ENCODE data around the gene SIPA1L2. TPM values are rescaled to one million over a fixed set of nuclear protein-coding genes. Genes with fewer than 3 reads are reported as not detected.

The SIPA1L2 gene
- total RNA-seq, 6 experiments from 2014 or later: 3.7 to 22.8 (median 10.7) TPM

DNA sequence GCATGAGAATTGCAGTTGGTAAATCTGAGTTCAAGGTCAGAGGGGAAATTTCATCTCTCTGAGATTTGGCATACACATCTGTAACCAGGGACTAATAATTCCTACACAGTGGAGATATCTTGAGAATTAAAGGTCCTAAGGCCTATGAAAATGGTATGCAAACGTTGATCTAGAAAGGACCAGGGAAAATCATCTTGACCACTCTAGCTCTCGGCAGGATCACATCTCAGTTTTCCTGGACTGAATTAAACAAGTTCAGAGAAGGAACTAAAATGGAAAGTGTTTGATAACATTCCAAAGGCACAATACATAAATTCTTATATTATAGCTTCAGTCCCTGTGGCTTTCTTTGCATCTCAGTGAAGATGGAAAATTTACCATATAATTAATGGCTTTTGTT lies 28.5 kb upstream of the SIPA1L2 start:
- 76% methylated on average over 2 of the region's 2 CpGs for WGBS (ENCODE audit: insufficient coverage, low coverage, low lambda C conversion rate, missing lambda C conversion rate)
- no peak for DNase-seq
- H3K9me3 ChIP-seq: no peaks in the 10 kb centered on the region
- no peaks in the 10 kb centered on the region for H3K27me3 ChIP-seq
- no peak overlapping the region for H3K27ac ChIP-seq
- peaks cover 0 to 7% (median 2%) of the 10 kb centered on the region in 4 donors for H3K4me1 ChIP-seq
- H3K36me3 ChIP-seq: no peaks in the 10 kb centered on the region
- H3K4me3 ChIP-seq: no peak overlapping the region
- TF ChIP-seq POLR2A (IDR thresholded peaks at IDR 0.05): no peak
- TF ChIP-seq, protein P1, sequence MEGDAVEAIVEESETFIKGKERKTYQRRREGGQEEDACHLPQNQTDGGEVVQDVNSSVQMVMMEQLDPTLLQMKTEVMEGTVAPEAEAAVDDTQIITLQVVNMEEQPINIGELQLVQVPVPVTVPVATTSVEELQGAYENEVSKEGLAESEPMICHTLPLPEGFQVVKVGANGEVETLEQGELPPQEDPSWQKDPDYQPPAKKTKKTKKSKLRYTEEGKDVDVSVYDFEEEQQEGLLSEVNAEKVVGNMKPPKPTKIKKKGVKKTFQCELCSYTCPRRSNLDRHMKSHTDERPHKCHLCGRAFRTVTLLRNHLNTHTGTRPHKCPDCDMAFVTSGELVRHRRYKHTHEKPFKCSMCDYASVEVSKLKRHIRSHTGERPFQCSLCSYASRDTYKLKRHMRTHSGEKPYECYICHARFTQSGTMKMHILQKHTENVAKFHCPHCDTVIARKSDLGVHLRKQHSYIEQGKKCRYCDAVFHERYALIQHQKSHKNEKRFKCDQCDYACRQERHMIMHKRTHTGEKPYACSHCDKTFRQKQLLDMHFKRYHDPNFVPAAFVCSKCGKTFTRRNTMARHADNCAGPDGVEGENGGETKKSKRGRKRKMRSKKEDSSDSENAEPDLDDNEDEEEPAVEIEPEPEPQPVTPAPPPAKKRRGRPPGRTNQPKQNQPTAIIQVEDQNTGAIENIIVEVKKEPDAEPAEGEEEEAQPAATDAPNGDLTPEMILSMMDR (IDR thresholded peaks at IDR 0.05): no peak
- intact Hi-C loops (cut with DNase I): no loop called here
- no peak for ATAC-seq

DNA sequence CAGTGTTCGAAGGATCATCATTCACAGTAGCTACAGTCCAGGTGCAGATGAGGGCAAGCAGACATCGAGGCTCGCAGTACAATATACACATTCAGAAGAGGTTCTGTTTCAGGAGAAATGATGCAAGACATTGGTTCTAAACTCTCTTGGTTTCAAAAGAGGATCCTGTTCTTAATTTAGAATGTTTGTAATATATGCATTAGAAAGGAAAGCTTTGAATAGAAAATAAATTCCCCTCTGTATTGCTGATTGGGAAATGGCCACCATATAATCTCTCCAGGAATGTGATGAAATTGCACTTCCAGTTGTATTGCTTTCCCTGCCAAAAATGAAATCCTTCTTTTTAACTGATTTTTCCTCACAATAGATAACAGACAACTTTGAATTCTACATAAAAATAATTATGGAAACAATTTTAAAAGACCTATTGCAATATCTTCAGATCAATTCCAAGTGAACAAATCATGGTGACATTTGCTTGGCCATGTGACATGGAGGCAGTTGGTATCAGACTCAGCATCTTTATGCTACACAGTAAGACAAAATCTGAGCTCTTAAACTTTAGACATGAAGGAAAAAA lies 27.6 kb upstream of the SIPA1L2 start:
- no peaks in the 10 kb centered on the region for H3K9me3 ChIP-seq
- WGBS (ENCODE audit: insufficient coverage, low coverage, low lambda C conversion rate, missing lambda C conversion rate): 91% methylated on average over 3 of the region's 3 CpGs
- H3K4me3 ChIP-seq: no peak overlapping the region
- H3K36me3 ChIP-seq: no peaks in the 10 kb centered on the region
- H3K27ac ChIP-seq: no peak overlapping the region
- intact Hi-C loops (cut with DNase I): no loop called here
- H3K27me3 ChIP-seq: no peaks in the 10 kb centered on the region
- no peak for TF ChIP-seq POLR2A (IDR thresholded peaks at IDR 0.05)
- TF ChIP-seq, protein P1 (IDR thresholded peaks at IDR 0.05): no peak
- no peaks in the 10 kb centered on the region for H3K4me1 ChIP-seq
- ATAC-seq (no peak), DNase-seq (no peak)

DNA sequence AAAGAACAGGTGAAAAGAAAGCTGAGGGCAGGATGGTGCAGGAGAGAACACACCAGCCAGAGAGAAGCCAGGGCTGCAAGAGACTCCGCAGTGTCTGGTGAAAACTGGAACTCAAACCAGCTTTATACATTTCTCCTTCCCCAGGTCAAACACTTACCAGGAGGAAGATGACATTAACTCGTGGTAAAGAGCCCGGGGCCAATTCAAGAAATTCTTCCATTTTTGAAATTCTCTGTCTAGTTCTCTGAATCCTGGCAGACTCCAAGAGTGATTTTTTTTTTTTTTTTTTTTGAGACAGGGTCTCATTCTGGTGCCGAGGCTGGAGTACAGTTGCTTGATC lies 25.8 kb upstream of the SIPA1L2 start:
- Histone ChIP-seq H3K36me3 (no peaks in the 10 kb centered on the region), H3K27me3 (no peaks in the 10 kb centered on the region), H3K27ac (no peak overlapping the region), H3K9me3 (no peaks in the 10 kb centered on the region), H3K4me1 (no peaks in the 10 kb centered on the region), H3K4me3 (no peak overlapping the region)
- intact Hi-C loops (cut with DNase I): no loop called here
- WGBS (ENCODE audit: insufficient coverage, low coverage, low lambda C conversion rate, missing lambda C conversion rate): 64% methylated on average over 4 of the region's 4 CpGs
- ATAC-seq (no peak), DNase-seq (no peak)
- TF ChIP-seq, protein P1 (IDR thresholded peaks at IDR 0.05): no peak
- TF ChIP-seq POLR2A (IDR thresholded peaks at IDR 0.05): no peak

DNA sequence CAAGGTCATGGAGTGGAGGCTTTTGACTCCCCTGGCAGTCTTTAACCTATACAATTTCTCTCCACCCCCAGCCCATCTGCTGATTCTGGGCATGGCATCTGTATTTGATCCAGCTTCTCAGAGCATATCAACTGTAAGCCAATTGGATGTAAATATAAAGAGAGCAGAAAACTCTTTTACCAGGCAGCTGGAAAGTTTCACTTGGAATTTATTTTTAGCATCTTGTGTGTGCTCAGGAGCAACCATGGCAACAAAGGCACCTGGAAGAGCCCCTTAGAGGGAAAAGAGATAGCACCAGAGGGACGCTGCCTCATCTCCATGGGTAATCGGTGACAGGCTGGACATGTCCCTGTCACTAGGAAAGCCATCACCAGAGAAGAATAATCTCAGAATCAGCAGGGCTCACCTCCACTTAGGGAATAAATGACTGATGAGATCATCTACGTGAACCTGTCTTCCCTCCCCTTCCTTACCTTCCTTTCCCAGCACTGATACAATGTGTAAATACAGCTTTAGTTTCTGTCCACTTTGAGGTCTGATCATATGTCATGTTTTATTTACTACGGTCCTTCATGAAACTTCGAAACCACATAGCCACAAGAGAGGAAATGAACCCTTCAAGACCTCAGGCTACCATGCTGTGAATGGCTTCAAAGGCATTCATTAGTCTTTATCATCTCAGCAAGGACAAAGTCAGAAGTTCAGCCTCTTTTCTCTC lies 25.3 kb upstream of the SIPA1L2 start:
- no peak for DNase-seq
- H3K27ac ChIP-seq: no peak overlapping the region
- no peak overlapping the region for H3K4me3 ChIP-seq
- no peak for ATAC-seq
- TF ChIP-seq, protein P1 (IDR thresholded peaks at IDR 0.05): no peak
- no peak for TF ChIP-seq POLR2A (IDR thresholded peaks at IDR 0.05)
- no peaks in the 10 kb centered on the region for H3K27me3 ChIP-seq
- intact Hi-C loops (cut with DNase I): no loop called here
- H3K36me3 ChIP-seq: no peaks in the 10 kb centered on the region
- H3K9me3 ChIP-seq: no peaks in the 10 kb centered on the region
- 54% methylated on average over 5 of the region's 5 CpGs for WGBS (ENCODE audit: insufficient coverage, low coverage, low lambda C conversion rate, missing lambda C conversion rate)
- H3K4me1 ChIP-seq: no peaks in the 10 kb centered on the region
